PFSK-1 (cell line): ENCODE measurements around the gene RPL38.
A peak's percentile ranks its signal among the peaks of the same experiment; 100 is the strongest.

Experiments
- FOXP2 ChIP-seq: optimal IDR thresholded peaks from 2 replicates; pipeline ENCODE3; 2011; ENCODE audit warnings: borderline replicate concordance, control low read depth, inconsistent platforms; ENCODE audit not compliant: insufficient read depth; ENCODE audit errors: extremely low read length, extremely low read depth
- POLR2AphosphoS5 ChIP-seq: IDR thresholded peaks from 2 replicates; pipeline ENCODE4 v1.6.1; 2012; ENCODE audit warnings: low read depth, mild to moderate bottlenecking, control low read depth, low read length, moderate library complexity
- REST ChIP-seq, 2 experiments: IDR thresholded peaks; 2 replicates each; pipeline versions ENCODE4 v1.6.1 to v1.8.0; 2011 to 2012; ENCODE audit warnings: low read depth in 2 of 2, low read length in 2 of 2, control low read depth in 1 of 2, inconsistent platforms in 1 of 2, mild to moderate bottlenecking in 1 of 2, moderate library complexity in 1 of 2; ENCODE audit not compliant: insufficient read depth in 1 of 2
- TAF1 ChIP-seq: IDR thresholded peaks from 2 replicates; pipeline ENCODE4 v1.6.1; 2012; ENCODE audit warnings: low read length, control low read depth, borderline replicate concordance; ENCODE audit not compliant: insufficient read depth

GRCh38 chr17:74212209-74212912 is 8.9 kb downstream of the RPL38 start:
- TF ChIP-seq FOXP2 (peak; percentile 16), TAF1 (no peak), REST (IDR thresholded peaks at IDR 0.05; ENCODE audit: insufficient read depth in 1 of 2, low read depth in 2 of 2, low read length in 2 of 2) (no peak), POLR2AphosphoS5 (no peak)
